ENCODE data around the gene USP22.

The USP22 gene

GRCh38 chr17:20965492-20965891 lies 77.3 kb downstream of the USP22 start:
- DNase-seq (ENCODE audit: low spot score) (no peak), ATAC-seq (ENCODE audit: low read depth) (no peak)
- Histone ChIP-seq H3K4me3 (ENCODE audit: severe bottlenecking) (no peak overlapping the region), H3K36me3 (ENCODE audit: low read depth) (no peaks in the 10 kb centered on the region), H3K4me1 (ENCODE audit: insufficient read depth, poor library complexity, severe bottlenecking) (peaks cover 15% of the 10 kb centered on the region), H3K9me3 (ENCODE audit: severe bottlenecking) (no peaks in the 10 kb centered on the region), H3K27me3 (ENCODE audit: insufficient read depth, poor library complexity, severe bottlenecking) (no peaks in the 10 kb centered on the region), H3K27ac (ENCODE audit: poor library complexity, severe bottlenecking) (no peak overlapping the region)
- no peak for TF ChIP-seq CTCF (IDR thresholded peaks at IDR 0.05; ENCODE audit: poor library complexity, severe bottlenecking)

- DNase-seq (ENCODE audit: low spot score) (no peak), ATAC-seq (ENCODE audit: low read depth) (peak; percentile 95)
- H3K27me3 ChIP-seq (ENCODE audit: insufficient read depth, poor library complexity, severe bottlenecking), result no peaks in the 10 kb centered on the region
- no peak overlapping the region for H3K4me3 ChIP-seq (ENCODE audit: severe bottlenecking)
- H3K27ac ChIP-seq (ENCODE audit: poor library complexity, severe bottlenecking), result peak overlapping the region; percentile 73
- no peaks in the 10 kb centered on the region for H3K36me3 ChIP-seq (ENCODE audit: low read depth)
- H3K4me1 ChIP-seq (ENCODE audit: insufficient read depth, poor library complexity, severe bottlenecking), result peaks cover 20% of the 10 kb centered on the region
- no peak for TF ChIP-seq CTCF (IDR thresholded peaks at IDR 0.05; ENCODE audit: poor library complexity, severe bottlenecking)
- no peaks in the 10 kb centered on the region for H3K9me3 ChIP-seq (ENCODE audit: severe bottlenecking)
These were observed 81.2 kb downstream of the USP22 start for GRCh38 chr17:20961586-20961985.

GRCh38 chr17:20960871-20961270 lies 81.9 kb downstream of the USP22 start:
- Histone ChIP-seq H3K9me3 (ENCODE audit: severe bottlenecking) (no peaks in the 10 kb centered on the region), H3K4me1 (ENCODE audit: insufficient read depth, poor library complexity, severe bottlenecking) (peaks cover 24% of the 10 kb centered on the region), H3K36me3 (ENCODE audit: low read depth) (no peaks in the 10 kb centered on the region), H3K27ac (ENCODE audit: poor library complexity, severe bottlenecking) (peak overlapping the region; percentile 73), H3K4me3 (ENCODE audit: severe bottlenecking) (no peak overlapping the region), H3K27me3 (ENCODE audit: insufficient read depth, poor library complexity, severe bottlenecking) (no peaks in the 10 kb centered on the region)
- TF ChIP-seq CTCF (IDR thresholded peaks at IDR 0.05; ENCODE audit: poor library complexity, severe bottlenecking), result no peak
- no peak for ATAC-seq (ENCODE audit: low read depth)
- no peak for DNase-seq (ENCODE audit: low spot score)

- no peaks in the 10 kb centered on the region for H3K27me3 ChIP-seq (ENCODE audit: insufficient read depth, poor library complexity, severe bottlenecking)
- no peak for DNase-seq (ENCODE audit: low spot score)
- peak; percentile 68 for ATAC-seq (ENCODE audit: low read depth)
- no peak overlapping the region for H3K4me3 ChIP-seq (ENCODE audit: severe bottlenecking)
- H3K36me3 ChIP-seq (ENCODE audit: low read depth), result no peaks in the 10 kb centered on the region
- TF ChIP-seq CTCF (IDR thresholded peaks at IDR 0.05; ENCODE audit: poor library complexity, severe bottlenecking), result no peak
- H3K9me3 ChIP-seq (ENCODE audit: severe bottlenecking), result no peaks in the 10 kb centered on the region
- peaks cover 21% of the 10 kb centered on the region for H3K4me1 ChIP-seq (ENCODE audit: insufficient read depth, poor library complexity, severe bottlenecking)
- peak overlapping the region; percentile 8 for H3K27ac ChIP-seq (ENCODE audit: poor library complexity, severe bottlenecking)
These were observed 87.1 kb downstream of the USP22 start for GRCh38 chr17:20955427-20956323.

- Histone ChIP-seq H3K9me3 (ENCODE audit: severe bottlenecking) (no peaks in the 10 kb centered on the region), H3K27me3 (ENCODE audit: insufficient read depth, poor library complexity, severe bottlenecking) (no peaks in the 10 kb centered on the region), H3K4me1 (ENCODE audit: insufficient read depth, poor library complexity, severe bottlenecking) (peaks cover 20% of the 10 kb centered on the region), H3K4me3 (ENCODE audit: severe bottlenecking) (no peak overlapping the region), H3K36me3 (ENCODE audit: low read depth) (no peaks in the 10 kb centered on the region), H3K27ac (ENCODE audit: poor library complexity, severe bottlenecking) (no peak overlapping the region)
- TF ChIP-seq CTCF (IDR thresholded peaks at IDR 0.05; ENCODE audit: poor library complexity, severe bottlenecking), result no peak
- ATAC-seq (ENCODE audit: low read depth) (no peak), DNase-seq (ENCODE audit: low spot score) (no peak)
These were observed 88.0 kb downstream of the USP22 start for GRCh38 chr17:20954794-20955193.

Measured in RWPE2 (cell line).